Spinal cord (tissue), 10 donors: Measurements from ENCODE around the gene SIMC1. TPM values are rescaled to one million over a fixed set of nuclear protein-coding genes. Genes with fewer than 3 reads are reported as not detected.

Experiments used
- DNase-seq, 6 donors: peaks; one replicate each; pipeline versions ENCODE4 v3.0.0 to v3.0.0-alpha.2; 2013 to 2015; ENCODE audit warnings: low spot score in 6 of 6, low read depth in 4 of 6
- H3K27ac ChIP-seq: one replicate; pipeline ENCODE4 v1.5.1; 2013; ENCODE audit warnings: low read depth, low read length, control low read depth
- H3K27me3 ChIP-seq: one replicate; pipeline ENCODE4 v1.6.1; 2013; ENCODE audit warnings: low read length; ENCODE audit not compliant: control insufficient read depth, insufficient read depth
- H3K36me3 ChIP-seq: one replicate; pipeline ENCODE4 v1.6.1; 2013; ENCODE audit warnings: low read length; ENCODE audit not compliant: control insufficient read depth, insufficient read depth
- H3K4me1 ChIP-seq: one replicate; pipeline ENCODE4 v1.6.1; 2013; ENCODE audit warnings: low read length; ENCODE audit not compliant: control insufficient read depth, insufficient read depth
- H3K4me3 ChIP-seq: one replicate; pipeline ENCODE4 v1.5.1; 2013; ENCODE audit warnings: low read depth, low read length, control low read depth
- H3K9me3 ChIP-seq: one replicate; pipeline ENCODE4 v1.6.1; 2013; ENCODE audit warnings: low read length; ENCODE audit not compliant: control insufficient read depth, insufficient read depth
- WGBS: methylation state at CpG from one replicate; pipeline ENCODE4 v1.1.5; 2013; ENCODE audit warnings: missing lambda C conversion rate; ENCODE audit not compliant: insufficient coverage; 5-methylcytosine and 5-hydroxymethylcytosine counted together
- polyA plus RNA-seq, 2 donors: library from polyadenylated mRNA; unstranded; fragments of 120-200 nt; gene quantifications; one replicate each; pipeline ENCODE4 v1.2.1, GENCODE V29; 2013; ENCODE audit not compliant: insufficient read length in 2 of 2
- total RNA-seq, 2 donors: library from RNA; depleted of rRNA in 1 of 2; stranded (reverse); fragments of 120-200 nt in 1 of 2; fragments of >200 nt in 1 of 2; gene quantifications; one replicate each; pipeline versions ENCODE4 v1.2.3 to v1.2.4, GENCODE V29; 2013 to 2014
- donor health status: healthy.

The SIMC1 gene
- total and polyA plus RNA-seq, 4 donors: 12.7 to 29.2 (median 22.7) TPM

DNA sequence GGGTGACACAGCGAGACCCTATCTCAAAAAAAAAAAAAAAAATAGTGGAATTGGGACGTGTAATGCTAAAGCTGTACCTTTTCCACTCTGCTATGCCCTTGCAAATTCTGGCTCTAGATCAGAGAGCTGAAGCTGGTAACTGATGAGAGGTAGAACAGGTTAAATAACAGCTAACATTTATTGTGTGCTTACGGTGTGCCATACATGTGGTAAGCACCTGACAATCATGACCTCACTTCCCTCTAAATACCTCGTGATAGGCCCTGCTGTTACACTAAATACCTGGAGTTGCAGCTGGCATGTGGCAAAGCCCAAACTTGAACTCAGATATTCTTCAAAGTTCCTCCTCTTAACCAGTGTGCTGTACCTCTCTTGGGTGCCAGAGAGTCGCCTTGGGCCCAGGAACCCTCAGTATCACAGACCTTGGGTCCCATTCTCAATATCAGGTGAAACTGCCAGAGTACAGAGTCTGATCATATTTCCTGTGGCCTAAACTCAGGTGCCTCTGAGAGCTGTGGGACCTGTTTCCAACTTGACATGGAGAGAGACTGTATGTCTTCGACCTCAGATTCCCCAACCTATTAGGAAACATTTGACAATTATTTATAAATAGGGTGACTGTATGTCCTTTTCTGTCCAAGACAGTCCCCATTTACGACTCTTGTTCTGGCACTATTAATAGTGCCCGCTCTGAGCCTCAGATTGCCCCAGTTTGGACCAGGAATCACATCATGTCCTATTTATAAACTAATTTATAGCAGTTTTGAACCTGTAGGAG lies 131.9 kb downstream of the SIMC1 start:
- Histone ChIP-seq H3K27me3 (no peaks in the 10 kb centered on the region), H3K36me3 (peaks cover 59% of the 10 kb centered on the region), H3K27ac (no peak overlapping the region), H3K9me3 (no peaks in the 10 kb centered on the region), H3K4me3 (no peak overlapping the region), H3K4me1 (peaks cover 8% of the 10 kb centered on the region)
- DNase-seq: no peak
- WGBS: 91% methylated on average over 3 of the region's 8 CpGs

DNA sequence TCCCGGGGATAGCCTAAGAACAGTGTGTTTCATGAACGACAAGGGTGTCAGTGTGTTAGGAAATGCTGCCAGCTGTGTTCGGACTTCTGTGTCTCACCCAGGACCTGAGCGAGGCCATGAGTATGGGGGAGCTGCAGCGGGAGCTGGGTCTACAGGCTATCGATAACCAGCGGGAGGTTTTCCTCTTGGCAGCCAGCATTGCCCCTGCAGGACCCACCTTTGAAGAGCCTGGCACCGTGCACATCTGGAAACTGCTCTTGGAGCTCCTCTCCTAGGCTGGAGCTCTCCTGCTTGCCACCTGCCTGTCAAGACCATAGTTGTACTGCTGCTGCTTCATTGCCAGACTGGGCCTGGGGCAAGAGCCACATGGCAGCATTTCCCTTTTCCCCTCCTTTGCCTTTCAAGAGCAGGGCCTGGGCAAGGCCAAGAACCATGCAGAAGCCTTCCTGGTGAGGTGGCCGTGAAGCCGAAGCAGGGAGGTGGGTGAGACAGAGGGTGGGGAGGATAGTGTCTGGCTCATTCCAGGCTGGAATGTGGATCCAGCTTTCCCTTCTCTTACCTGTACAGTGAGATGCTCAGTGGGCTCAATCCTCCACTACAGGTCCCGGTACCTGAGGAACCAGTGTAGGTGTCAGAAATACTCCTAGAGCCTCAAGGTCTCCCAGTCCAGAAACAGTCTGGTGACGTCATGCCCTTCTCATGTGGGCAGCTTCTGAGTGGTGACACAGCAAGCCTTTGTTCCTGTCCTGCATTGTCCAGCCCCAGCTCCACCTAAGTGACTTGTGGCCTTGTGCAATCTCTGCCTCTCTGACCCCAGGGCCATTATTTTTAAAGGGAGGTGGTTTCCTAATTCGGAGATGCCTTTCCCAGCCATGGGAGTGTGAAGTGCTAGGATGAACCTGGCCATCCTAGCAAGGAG lies 133.7 kb downstream of the SIMC1 start:
- H3K27ac ChIP-seq: no peak overlapping the region
- H3K36me3 ChIP-seq: peaks cover 56% of the 10 kb centered on the region
- no peaks in the 10 kb centered on the region for H3K27me3 ChIP-seq
- DNase-seq: no peak
- no peaks in the 10 kb centered on the region for H3K4me1 ChIP-seq
- WGBS: 95% methylated on average over 13 of the region's 13 CpGs
- H3K9me3 ChIP-seq: no peaks in the 10 kb centered on the region
- no peak overlapping the region for H3K4me3 ChIP-seq

GRCh38 chr5:176373100-176373818 lies 135.0 kb downstream of the SIMC1 start:
- no peaks in the 10 kb centered on the region for H3K27me3 ChIP-seq
- H3K27ac ChIP-seq: no peak overlapping the region
- no peaks in the 10 kb centered on the region for H3K4me1 ChIP-seq
- 83% methylated on average over 4 of the region's 7 CpGs for WGBS
- no peaks in the 10 kb centered on the region for H3K9me3 ChIP-seq
- H3K36me3 ChIP-seq: peaks cover 45% of the 10 kb centered on the region
- H3K4me3 ChIP-seq: no peak overlapping the region
- peak in 1 of 6 donors; percentile 11 for DNase-seq

DNA sequence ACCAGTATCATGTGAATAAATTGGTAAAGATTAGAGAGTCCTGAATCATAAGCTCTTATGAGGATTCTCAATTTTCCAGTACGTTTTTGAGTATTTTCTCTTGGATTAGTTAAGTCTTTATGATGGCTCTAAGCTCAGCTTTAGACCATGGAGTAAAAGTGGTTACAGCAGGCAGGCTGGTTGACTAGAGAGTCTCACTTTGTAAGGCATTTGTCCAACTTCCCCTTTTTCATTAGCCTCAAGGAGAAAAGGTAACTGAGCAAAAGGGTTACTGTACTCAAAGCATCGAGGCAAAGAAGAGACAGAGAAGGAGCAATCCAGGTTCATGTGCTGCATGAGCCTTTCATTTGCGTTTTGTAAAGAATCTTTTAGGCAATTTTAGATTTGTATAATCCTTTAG lies 141.7 kb downstream of the SIMC1 start:
- Histone ChIP-seq H3K27me3 (no peaks in the 10 kb centered on the region), H3K4me1 (no peaks in the 10 kb centered on the region), H3K9me3 (no peaks in the 10 kb centered on the region), H3K36me3 (peaks cover 43% of the 10 kb centered on the region), H3K4me3 (no peak overlapping the region), H3K27ac (no peak overlapping the region)
- 60% methylated on average over 2 of the region's 3 CpGs for WGBS
- DNase-seq: no peak

DNA sequence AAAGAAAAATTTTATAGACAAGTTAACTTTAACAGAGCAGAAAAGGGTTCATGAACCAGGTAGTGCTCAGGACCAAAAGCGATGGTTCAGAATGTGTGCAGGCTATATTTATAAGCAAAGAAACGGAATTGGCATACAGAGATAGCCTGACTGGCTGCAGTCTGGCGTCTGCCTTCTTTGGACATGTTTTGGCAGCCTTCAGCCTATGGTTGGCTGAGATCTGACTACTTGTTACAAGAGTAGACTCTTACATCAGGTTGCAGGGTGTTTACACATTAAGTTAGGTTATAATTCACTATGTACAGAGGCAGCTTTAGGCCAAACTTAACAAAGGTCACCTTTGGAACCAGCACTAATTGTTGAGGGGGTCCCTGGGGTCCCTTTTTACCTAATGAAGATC lies 143.2 kb downstream of the SIMC1 start:
- 85% methylated on average over 3 of the region's 3 CpGs for WGBS
- no peak overlapping the region for H3K27ac ChIP-seq
- no peak overlapping the region for H3K4me3 ChIP-seq
- peak in 1 of 6 donors; percentile 28 for DNase-seq
- peaks cover 48% of the 10 kb centered on the region for H3K36me3 ChIP-seq
- no peaks in the 10 kb centered on the region for H3K4me1 ChIP-seq
- no peaks in the 10 kb centered on the region for H3K27me3 ChIP-seq
- no peaks in the 10 kb centered on the region for H3K9me3 ChIP-seq

- WGBS: 100% methylated on average over 1 of the region's 3 CpGs
- peaks cover 48% of the 10 kb centered on the region for H3K36me3 ChIP-seq
- no peak overlapping the region for H3K4me3 ChIP-seq
- H3K9me3 ChIP-seq: no peaks in the 10 kb centered on the region
- H3K27ac ChIP-seq: no peak overlapping the region
- no peak for DNase-seq
- H3K4me1 ChIP-seq: no peaks in the 10 kb centered on the region
- H3K27me3 ChIP-seq: no peaks in the 10 kb centered on the region
Observed at GRCh38 chr5:176381979-176382378, 143.8 kb downstream of the SIMC1 start.

GRCh38 chr5:176382721-176383120 lies 144.5 kb downstream of the SIMC1 start:
- Histone ChIP-seq H3K27ac (no peak overlapping the region), H3K9me3 (no peaks in the 10 kb centered on the region), H3K27me3 (no peaks in the 10 kb centered on the region), H3K4me1 (peaks cover 4% of the 10 kb centered on the region), H3K4me3 (no peak overlapping the region), H3K36me3 (peaks cover 47% of the 10 kb centered on the region)
- no peak for DNase-seq
- 100% methylated on average over 2 of the region's 3 CpGs for WGBS

DNA sequence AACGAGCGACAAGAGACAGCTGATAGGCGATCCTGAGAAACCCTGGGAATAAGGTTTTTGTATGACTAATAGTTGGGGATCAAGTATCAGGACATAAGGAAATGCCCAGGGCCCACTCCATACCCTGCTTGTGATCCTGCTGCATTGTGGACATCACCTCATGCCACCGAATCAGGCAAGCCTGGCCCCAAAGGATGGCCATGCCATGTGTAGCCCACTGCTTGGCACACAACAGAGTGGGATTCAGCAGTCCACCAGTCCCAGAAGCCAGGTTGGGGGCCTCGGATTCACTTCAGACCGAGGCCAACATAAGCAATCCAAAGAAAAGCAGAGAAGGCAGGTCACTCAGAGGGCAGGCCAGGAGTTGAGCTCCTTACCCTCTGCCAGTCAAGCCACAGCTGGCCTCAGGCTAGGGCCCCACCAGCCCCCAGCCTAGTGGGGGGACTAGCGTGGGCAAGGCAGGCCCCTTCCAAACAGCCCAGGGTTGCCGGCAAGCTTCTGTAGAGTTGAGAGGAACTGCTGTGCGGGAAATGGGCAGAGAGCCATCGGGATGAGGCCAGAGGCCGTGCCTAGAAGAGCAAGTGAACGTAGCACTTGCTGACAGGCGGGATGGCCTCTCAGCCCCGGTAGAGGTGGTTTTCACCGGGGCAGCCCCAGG lies 145.2 kb downstream of the SIMC1 start:
- no peak for DNase-seq
- WGBS: 86% methylated on average over 6 of the region's 15 CpGs
- Histone ChIP-seq H3K4me3 (no peak overlapping the region), H3K27ac (no peak overlapping the region), H3K9me3 (no peaks in the 10 kb centered on the region), H3K4me1 (peaks cover 9% of the 10 kb centered on the region), H3K36me3 (peaks cover 46% of the 10 kb centered on the region), H3K27me3 (no peaks in the 10 kb centered on the region)

GRCh38 chr5:176383961-176384360 lies 145.7 kb downstream of the SIMC1 start:
- no peaks in the 10 kb centered on the region for H3K27me3 ChIP-seq
- H3K4me1 ChIP-seq: peaks cover 9% of the 10 kb centered on the region
- no peak overlapping the region for H3K4me3 ChIP-seq
- WGBS: 91% methylated on average over 8 of the region's 9 CpGs
- H3K36me3 ChIP-seq: peaks cover 42% of the 10 kb centered on the region
- DNase-seq: no peak
- H3K9me3 ChIP-seq: no peaks in the 10 kb centered on the region
- no peak overlapping the region for H3K27ac ChIP-seq
